Activated CD8-positive, alpha-beta memory T cell treated with anti-CD3 and anti-CD28 coated beads for 4 hours (primary cell): ENCODE measurements around the gene FBXL22.
"Not testable (repeated sequence)": the region's sequence is repeated elsewhere in the genome, so short reads cannot be mapped to it uniquely, and the experiment has no call there.

ENCODE experiments used
- DNase-seq, 2 donors: peaks; one replicate each; pipeline ENCODE4 v3.0.0-alpha.2; 2020; ENCODE audit warnings: low read depth in 2 of 2

FBXL22 gene

GRCh38 chr15:63612300-63612699 is 15.1 kb downstream of the FBXL22 start:
- DNase-seq = no peak

- DNase-seq = no peak
Measured at GRCh38 chr15:63615935-63616334, 18.7 kb downstream of the FBXL22 start.

- DNase-seq = not testable (repeated sequence)
Measured at GRCh38 chr15:63617147-63617546, 20.0 kb downstream of the FBXL22 start.

GRCh38 chr15:63617627-63618026 is 20.4 kb downstream of the FBXL22 start:
- not testable (repeated sequence) for DNase-seq

GRCh38 chr15:63620760-63621159 is 23.6 kb downstream of the FBXL22 start:
- DNase-seq = not testable (repeated sequence)

GRCh38 chr15:63623232-63623969 is 26.2 kb downstream of the FBXL22 start:
- DNase-seq = no peak

GRCh38 chr15:63626955-63627354 is 29.8 kb downstream of the FBXL22 start:
- no peak for DNase-seq

- no peak for DNase-seq
Measured at GRCh38 chr15:63628123-63628822, 31.1 kb downstream of the FBXL22 start.

GRCh38 chr15:63630036-63630751 is 33.0 kb downstream of the FBXL22 start:
- DNase-seq = no peak

- no peak for DNase-seq
Measured at GRCh38 chr15:63633312-63633711, 36.1 kb downstream of the FBXL22 start.

GRCh38 chr15:63634154-63634553 is 37.0 kb downstream of the FBXL22 start:
- DNase-seq = no peak

- no peak for DNase-seq
Measured at GRCh38 chr15:63636518-63637061, 39.4 kb downstream of the FBXL22 start.

GRCh38 chr15:63638839-63639238 is 41.7 kb downstream of the FBXL22 start:
- no peak for DNase-seq

- DNase-seq = no peak
Measured at GRCh38 chr15:63640146-63640545, 43.0 kb downstream of the FBXL22 start.
